Measurements from ENCODE around the gene OR5A1. TPM values are rescaled to one million over a fixed set of nuclear protein-coding genes. Genes with fewer than 3 reads are reported as not detected.
"Not testable (repeated sequence)": the region's sequence is repeated elsewhere in the genome, so short reads cannot be mapped to it uniquely, and the experiment has no call there.

OR5A1 gene
- total RNA-seq, 1 experiment from 2014 or later: 0.04 TPM

DNA sequence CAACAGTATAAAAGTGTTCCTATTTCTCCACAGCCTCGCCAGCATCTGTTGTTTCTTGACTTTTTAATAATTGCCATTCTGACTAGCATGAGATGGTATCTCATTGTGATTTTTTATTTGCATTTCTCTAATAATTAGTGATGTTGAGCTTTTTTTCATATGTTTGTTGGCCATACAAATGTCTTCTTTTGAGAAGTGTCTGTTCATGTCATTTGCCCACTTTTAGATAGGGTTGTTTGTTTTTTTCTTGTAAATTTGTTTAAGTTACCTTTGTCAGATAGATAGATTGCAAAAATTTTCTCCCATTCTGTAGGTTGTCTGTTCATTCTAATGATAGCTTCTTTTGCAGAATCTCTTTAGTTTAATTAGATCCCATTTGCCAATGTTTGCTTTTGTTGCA, 9.4 kb downstream of the OR5A1 start:
- not testable (repeated sequence) for H3K4me2 ChIP-seq (ENCODE audit: low read depth, low read length, poor library complexity, severe bottlenecking); H3K27me3 ChIP-seq (ENCODE audit: low read length)

GRCh38 chr11:59448484-59448883, 12.2 kb downstream of the OR5A1 start:
- no peaks in the 10 kb centered on the region for H3K9me3 ChIP-seq (ENCODE audit: low read length)
- no peak for DNase-seq
- no peak overlapping the region for H2AFZ ChIP-seq (ENCODE audit: low read length)
- no peaks in the 10 kb centered on the region for H3K36me3 ChIP-seq (ENCODE audit: insufficient read depth, low read length)
- no peaks in the 10 kb centered on the region for H4K20me1 ChIP-seq (ENCODE audit: insufficient read depth, low read depth, low read length)
- H3K9me2 ChIP-seq (replicated peaks; ENCODE audit: insufficient read depth, low read length): no peaks in the 10 kb centered on the region
- no peak overlapping the region for H3K4me2 ChIP-seq (ENCODE audit: low read depth, low read length, poor library complexity, severe bottlenecking)
- H3K4me3 ChIP-seq (ENCODE audit: low read length): no peak overlapping the region
- H3K9ac ChIP-seq (ENCODE audit: low read length): no peak overlapping the region
- H3K27ac ChIP-seq (ENCODE audit: low read length): no peak overlapping the region
- no peaks in the 10 kb centered on the region for H3K27me3 ChIP-seq (ENCODE audit: low read length)
- no peaks in the 10 kb centered on the region for H3K4me1 ChIP-seq (ENCODE audit: low read length)
- H3K79me2 ChIP-seq (ENCODE audit: low read length): no peaks in the 10 kb centered on the region

More for the DNA sequence above, 9.4 kb downstream of the OR5A1 start:
- not testable (repeated sequence) for H3K27ac ChIP-seq (ENCODE audit: low read length); H3K4me1 ChIP-seq (ENCODE audit: low read length); H3K4me3 ChIP-seq (ENCODE audit: low read length); H3K79me2 ChIP-seq (ENCODE audit: low read length); DNase-seq; H4K20me1 ChIP-seq (ENCODE audit: insufficient read depth, low read depth, low read length); H3K9me2 ChIP-seq (replicated peaks; ENCODE audit: insufficient read depth, low read length); H3K9me3 ChIP-seq (ENCODE audit: low read length); H3K36me3 ChIP-seq (ENCODE audit: insufficient read depth, low read length); H2AFZ ChIP-seq (ENCODE audit: low read length); H3K9ac ChIP-seq (ENCODE audit: low read length)

DNA sequence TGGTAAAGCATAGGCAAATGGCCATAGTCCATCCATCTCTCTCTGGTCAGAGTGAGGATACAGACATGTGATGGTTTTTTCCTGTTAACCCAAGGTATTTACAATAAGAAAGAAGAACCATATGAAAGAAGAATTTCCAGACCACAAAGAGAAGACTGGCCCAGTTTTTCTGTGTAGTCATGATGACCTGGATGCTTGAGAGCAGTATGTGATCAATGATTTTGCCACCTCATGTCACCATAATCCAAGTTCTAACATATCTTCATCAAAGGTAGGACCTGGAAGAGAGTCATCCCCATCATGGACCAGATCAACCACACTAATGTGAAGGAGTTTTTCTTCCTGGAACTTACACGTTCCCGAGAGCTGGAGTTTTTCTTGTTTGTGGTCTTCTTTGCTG, 20.4 kb downstream of the OR5A1 start, which contains the start of gene OR4D6:
Gene OR4D6 (plus strand): TSS at position 301 of the 400 bp plus-strand sequence. CDS start 0 bp downstream, at position 301.
- no peaks in the 10 kb centered on the region for H3K36me3 ChIP-seq (ENCODE audit: insufficient read depth, low read length)
- H3K9me3 ChIP-seq (ENCODE audit: low read length): no peaks in the 10 kb centered on the region
- H3K4me2 ChIP-seq (ENCODE audit: low read depth, low read length, poor library complexity, severe bottlenecking): no peak within 1 kb of the TSS
- H3K9ac ChIP-seq (ENCODE audit: low read length): no peak within 1 kb of the TSS
- no peak within 1 kb of the TSS for H3K4me3 ChIP-seq (ENCODE audit: low read length)
- H3K4me1 ChIP-seq (ENCODE audit: low read length): no peaks in the 10 kb centered on the region
- no peaks in the 10 kb centered on the region for H3K27me3 ChIP-seq (ENCODE audit: low read length)
- H2AFZ ChIP-seq (ENCODE audit: low read length): no peak within 1 kb of the TSS
- H3K9me2 ChIP-seq (replicated peaks; ENCODE audit: insufficient read depth, low read length): no peaks in the 10 kb centered on the region
- H3K27ac ChIP-seq (ENCODE audit: low read length): no peak within 1 kb of the TSS
- no peaks in the 10 kb centered on the region for H3K79me2 ChIP-seq (ENCODE audit: low read length)
- no peak for DNase-seq
- no peaks in the 10 kb centered on the region for H4K20me1 ChIP-seq (ENCODE audit: insufficient read depth, low read depth, low read length)

- H3K9me2 ChIP-seq (replicated peaks; ENCODE audit: insufficient read depth, low read length): no peaks in the 10 kb centered on the region
- H3K79me2 ChIP-seq (ENCODE audit: low read length): no peaks in the 10 kb centered on the region
- no peak overlapping the region for H3K4me2 ChIP-seq (ENCODE audit: low read depth, low read length, poor library complexity, severe bottlenecking)
- H3K27ac ChIP-seq (ENCODE audit: low read length): no peak overlapping the region
- DNase-seq: no peak
- H3K9me3 ChIP-seq (ENCODE audit: low read length): no peaks in the 10 kb centered on the region
- no peaks in the 10 kb centered on the region for H3K4me1 ChIP-seq (ENCODE audit: low read length)
- no peaks in the 10 kb centered on the region for H3K36me3 ChIP-seq (ENCODE audit: insufficient read depth, low read length)
- no peak overlapping the region for H3K9ac ChIP-seq (ENCODE audit: low read length)
- no peaks in the 10 kb centered on the region for H4K20me1 ChIP-seq (ENCODE audit: insufficient read depth, low read depth, low read length)
- no peak overlapping the region for H3K4me3 ChIP-seq (ENCODE audit: low read length)
- H2AFZ ChIP-seq (ENCODE audit: low read length): no peak overlapping the region
- no peaks in the 10 kb centered on the region for H3K27me3 ChIP-seq (ENCODE audit: low read length)
Observed at GRCh38 chr11:59459916-59460315, 23.6 kb downstream of the OR5A1 start.

- no peak overlapping the region for H3K4me3 ChIP-seq (ENCODE audit: low read length)
- no peaks in the 10 kb centered on the region for H3K79me2 ChIP-seq (ENCODE audit: low read length)
- no peaks in the 10 kb centered on the region for H3K9me3 ChIP-seq (ENCODE audit: low read length)
- H4K20me1 ChIP-seq (ENCODE audit: insufficient read depth, low read depth, low read length): no peaks in the 10 kb centered on the region
- H2AFZ ChIP-seq (ENCODE audit: low read length): no peak overlapping the region
- H3K36me3 ChIP-seq (ENCODE audit: insufficient read depth, low read length): no peaks in the 10 kb centered on the region
- no peak overlapping the region for H3K27ac ChIP-seq (ENCODE audit: low read length)
- no peaks in the 10 kb centered on the region for H3K27me3 ChIP-seq (ENCODE audit: low read length)
- no peaks in the 10 kb centered on the region for H3K9me2 ChIP-seq (replicated peaks; ENCODE audit: insufficient read depth, low read length)
- no peaks in the 10 kb centered on the region for H3K4me1 ChIP-seq (ENCODE audit: low read length)
- no peak overlapping the region for H3K9ac ChIP-seq (ENCODE audit: low read length)
- H3K4me2 ChIP-seq (ENCODE audit: low read depth, low read length, poor library complexity, severe bottlenecking): no peak overlapping the region
- DNase-seq: no peak
Observed at GRCh38 chr11:59463190-59463641, 26.9 kb downstream of the OR5A1 start.

DNA sequence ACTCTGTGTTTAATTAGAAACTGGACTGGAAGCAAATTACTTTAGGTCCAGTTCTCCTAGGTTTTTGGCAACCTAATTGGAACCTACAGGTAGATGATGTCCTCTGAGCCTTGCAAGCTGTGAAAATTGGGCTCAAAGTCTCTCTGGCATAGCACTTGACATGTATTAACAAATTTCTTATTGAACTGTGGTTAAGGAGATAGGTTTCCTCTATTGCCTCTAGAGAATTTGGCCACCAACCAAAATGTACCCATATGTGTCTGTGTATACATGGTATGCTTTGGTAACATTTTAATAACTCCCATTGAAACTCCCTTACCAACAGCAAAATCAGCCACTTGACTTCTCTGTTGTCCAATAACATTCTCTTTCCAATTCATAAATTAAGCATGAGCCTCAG, 36.7 kb downstream of the OR5A1 start, which contains the start of gene OR4D10:
Gene OR4D10 (plus strand): TSS at position 301 of the 400 bp plus-strand sequence. CDS start 4,115 bp downstream, outside the sequence.
- H3K4me2 ChIP-seq (ENCODE audit: low read depth, low read length, poor library complexity, severe bottlenecking): no peak within 1 kb of the TSS
- no peaks in the 10 kb centered on the region for H3K27me3 ChIP-seq (ENCODE audit: low read length)
- H4K20me1 ChIP-seq (ENCODE audit: insufficient read depth, low read depth, low read length): no peaks in the 10 kb centered on the region
- H3K9ac ChIP-seq (ENCODE audit: low read length): no peak within 1 kb of the TSS
- no peaks in the 10 kb centered on the region for H3K9me2 ChIP-seq (replicated peaks; ENCODE audit: insufficient read depth, low read length)
- no peaks in the 10 kb centered on the region for H3K79me2 ChIP-seq (ENCODE audit: low read length)
- H3K4me1 ChIP-seq (ENCODE audit: low read length): no peaks in the 10 kb centered on the region
- no peak within 1 kb of the TSS for H3K4me3 ChIP-seq (ENCODE audit: low read length)
- H3K36me3 ChIP-seq (ENCODE audit: insufficient read depth, low read length): no peaks in the 10 kb centered on the region
- DNase-seq: no peak
- H3K27ac ChIP-seq (ENCODE audit: low read length): no peak within 1 kb of the TSS
- no peak within 1 kb of the TSS for H2AFZ ChIP-seq (ENCODE audit: low read length)
- H3K9me3 ChIP-seq (ENCODE audit: low read length): no peaks in the 10 kb centered on the region

GRCh38 chr11:59475176-59475575, 38.9 kb downstream of the OR5A1 start:
- DNase-seq: no peak
- Histone ChIP-seq H3K27ac (ENCODE audit: low read length) (no peak overlapping the region), H3K27me3 (ENCODE audit: low read length) (no peaks in the 10 kb centered on the region), H3K79me2 (ENCODE audit: low read length) (no peaks in the 10 kb centered on the region), H3K9me2 (replicated peaks; ENCODE audit: insufficient read depth, low read length) (no peaks in the 10 kb centered on the region), H3K36me3 (ENCODE audit: insufficient read depth, low read length) (no peaks in the 10 kb centered on the region), H3K4me3 (ENCODE audit: low read length) (no peak overlapping the region), H3K4me2 (ENCODE audit: low read depth, low read length, poor library complexity, severe bottlenecking) (no peak overlapping the region), H3K9ac (ENCODE audit: low read length) (no peak overlapping the region), H4K20me1 (ENCODE audit: insufficient read depth, low read depth, low read length) (no peaks in the 10 kb centered on the region), H2AFZ (ENCODE audit: low read length) (no peak overlapping the region), H3K4me1 (ENCODE audit: low read length) (no peaks in the 10 kb centered on the region), H3K9me3 (ENCODE audit: low read length) (no peaks in the 10 kb centered on the region)

GRCh38 chr11:59479906-59480305, 43.6 kb downstream of the OR5A1 start:
- no peaks in the 10 kb centered on the region for H3K36me3 ChIP-seq (ENCODE audit: insufficient read depth, low read length)
- no peak overlapping the region for H3K9ac ChIP-seq (ENCODE audit: low read length)
- H3K9me3 ChIP-seq (ENCODE audit: low read length): no peaks in the 10 kb centered on the region
- no peaks in the 10 kb centered on the region for H4K20me1 ChIP-seq (ENCODE audit: insufficient read depth, low read depth, low read length)
- no peaks in the 10 kb centered on the region for H3K79me2 ChIP-seq (ENCODE audit: low read length)
- no peak overlapping the region for H2AFZ ChIP-seq (ENCODE audit: low read length)
- no peaks in the 10 kb centered on the region for H3K27me3 ChIP-seq (ENCODE audit: low read length)
- H3K4me2 ChIP-seq (ENCODE audit: low read depth, low read length, poor library complexity, severe bottlenecking): no peak overlapping the region
- no peaks in the 10 kb centered on the region for H3K4me1 ChIP-seq (ENCODE audit: low read length)
- H3K9me2 ChIP-seq (replicated peaks; ENCODE audit: insufficient read depth, low read length): no peaks in the 10 kb centered on the region
- no peak overlapping the region for H3K27ac ChIP-seq (ENCODE audit: low read length)
- H3K4me3 ChIP-seq (ENCODE audit: low read length): no peak overlapping the region
- DNase-seq: no peak

DNA sequence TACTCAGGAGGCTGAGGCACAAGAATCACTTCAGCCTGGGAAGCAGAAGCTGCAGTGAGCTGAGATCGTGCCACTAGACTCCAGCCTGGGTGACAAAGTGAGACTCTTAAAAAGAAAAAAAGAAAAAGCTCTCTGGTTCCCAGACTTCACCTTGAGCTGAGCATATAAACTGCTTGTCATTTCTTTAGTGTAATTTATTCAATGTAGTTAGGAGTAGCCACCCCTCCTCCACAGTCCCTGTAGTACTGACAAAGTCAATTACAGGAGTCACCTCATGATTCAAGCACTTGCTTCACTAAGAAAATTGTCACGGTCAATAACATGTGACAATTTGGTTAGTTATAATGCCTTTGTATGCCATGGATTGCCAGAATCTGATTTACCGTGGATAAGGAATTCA, 44.1 kb downstream of the OR5A1 start:
- DNase-seq: no peak
- no peaks in the 10 kb centered on the region for H3K4me1 ChIP-seq (ENCODE audit: low read length)
- H3K4me2 ChIP-seq (ENCODE audit: low read depth, low read length, poor library complexity, severe bottlenecking): no peak overlapping the region
- no peak overlapping the region for H3K9ac ChIP-seq (ENCODE audit: low read length)
- no peaks in the 10 kb centered on the region for H3K79me2 ChIP-seq (ENCODE audit: low read length)
- H2AFZ ChIP-seq (ENCODE audit: low read length): no peak overlapping the region
- no peaks in the 10 kb centered on the region for H3K36me3 ChIP-seq (ENCODE audit: insufficient read depth, low read length)
- H3K27ac ChIP-seq (ENCODE audit: low read length): no peak overlapping the region
- no peaks in the 10 kb centered on the region for H3K27me3 ChIP-seq (ENCODE audit: low read length)
- no peak overlapping the region for H3K4me3 ChIP-seq (ENCODE audit: low read length)
- no peaks in the 10 kb centered on the region for H3K9me3 ChIP-seq (ENCODE audit: low read length)
- H3K9me2 ChIP-seq (replicated peaks; ENCODE audit: insufficient read depth, low read length): no peaks in the 10 kb centered on the region
- H4K20me1 ChIP-seq (ENCODE audit: insufficient read depth, low read depth, low read length): no peaks in the 10 kb centered on the region

All from Karpas-422 (cell line).